Fibroblast of lung (primary cell): ENCODE measurements around the gene ASXL3.

Experiments used
- EZH2 ChIP-seq: IDR thresholded peaks from 2 replicates; pipeline ENCODE4 v1.5.1; 2012; ENCODE audit warnings: low read length, control low read depth, mild to moderate bottlenecking; ENCODE audit errors: missing control alignments
- TF ChIP-seq, protein P1 (sequence below), 2 donors: IDR thresholded peaks in 1 of 2; conservative IDR thresholded peaks in 1 of 2; 1 replicate in 1 of 2; 2 replicates in 1 of 2; pipeline ENCODE4 v1.5.1; 2011 to 2012; ENCODE audit warnings: low read length in 2 of 2, control low read depth in 1 of 2, inconsistent platforms in 1 of 2, low read depth in 1 of 2, mild to moderate bottlenecking in 1 of 2

GRCh38 chr18:33580546-33580945 is 2.5 kb downstream of the ASXL3 start:
- TF ChIP-seq EZH2, result no peak
- TF ChIP-seq, protein P1, sequence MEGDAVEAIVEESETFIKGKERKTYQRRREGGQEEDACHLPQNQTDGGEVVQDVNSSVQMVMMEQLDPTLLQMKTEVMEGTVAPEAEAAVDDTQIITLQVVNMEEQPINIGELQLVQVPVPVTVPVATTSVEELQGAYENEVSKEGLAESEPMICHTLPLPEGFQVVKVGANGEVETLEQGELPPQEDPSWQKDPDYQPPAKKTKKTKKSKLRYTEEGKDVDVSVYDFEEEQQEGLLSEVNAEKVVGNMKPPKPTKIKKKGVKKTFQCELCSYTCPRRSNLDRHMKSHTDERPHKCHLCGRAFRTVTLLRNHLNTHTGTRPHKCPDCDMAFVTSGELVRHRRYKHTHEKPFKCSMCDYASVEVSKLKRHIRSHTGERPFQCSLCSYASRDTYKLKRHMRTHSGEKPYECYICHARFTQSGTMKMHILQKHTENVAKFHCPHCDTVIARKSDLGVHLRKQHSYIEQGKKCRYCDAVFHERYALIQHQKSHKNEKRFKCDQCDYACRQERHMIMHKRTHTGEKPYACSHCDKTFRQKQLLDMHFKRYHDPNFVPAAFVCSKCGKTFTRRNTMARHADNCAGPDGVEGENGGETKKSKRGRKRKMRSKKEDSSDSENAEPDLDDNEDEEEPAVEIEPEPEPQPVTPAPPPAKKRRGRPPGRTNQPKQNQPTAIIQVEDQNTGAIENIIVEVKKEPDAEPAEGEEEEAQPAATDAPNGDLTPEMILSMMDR (conservative IDR thresholded peaks at IDR 0.05 in 1 of 2, IDR thresholded peaks at IDR 0.05 in 1 of 2; ENCODE audit: low read depth in 1 of 2, low read length in 2 of 2), result no peak
